NCI-H460 (cell line): Measurements from ENCODE around the gene RBBP8NL. TPM values are rescaled to one million over a fixed set of nuclear protein-coding genes. Genes with fewer than 3 reads are reported as not detected.
A peak's percentile ranks its signal among the peaks of the same experiment; 100 is the strongest.

ENCODE experiments used
- DNase-seq: peaks from one replicate; pipeline ENCODE4 v3.0.0-alpha.2; 2016; ENCODE audit warnings: low read depth; ENCODE audit errors: extremely low read depth
- total RNA-seq: library from RNA; depleted of rRNA; stranded (reverse); fragments of >200 nt; shearing (Covaris generic); gene quantifications from 2 replicates; pipeline ENCODE4 v1.2.3, GENCODE V29; 2014

The RBBP8NL gene
- total RNA-seq, 1 experiment from 2014 or later = not detected

DNA sequence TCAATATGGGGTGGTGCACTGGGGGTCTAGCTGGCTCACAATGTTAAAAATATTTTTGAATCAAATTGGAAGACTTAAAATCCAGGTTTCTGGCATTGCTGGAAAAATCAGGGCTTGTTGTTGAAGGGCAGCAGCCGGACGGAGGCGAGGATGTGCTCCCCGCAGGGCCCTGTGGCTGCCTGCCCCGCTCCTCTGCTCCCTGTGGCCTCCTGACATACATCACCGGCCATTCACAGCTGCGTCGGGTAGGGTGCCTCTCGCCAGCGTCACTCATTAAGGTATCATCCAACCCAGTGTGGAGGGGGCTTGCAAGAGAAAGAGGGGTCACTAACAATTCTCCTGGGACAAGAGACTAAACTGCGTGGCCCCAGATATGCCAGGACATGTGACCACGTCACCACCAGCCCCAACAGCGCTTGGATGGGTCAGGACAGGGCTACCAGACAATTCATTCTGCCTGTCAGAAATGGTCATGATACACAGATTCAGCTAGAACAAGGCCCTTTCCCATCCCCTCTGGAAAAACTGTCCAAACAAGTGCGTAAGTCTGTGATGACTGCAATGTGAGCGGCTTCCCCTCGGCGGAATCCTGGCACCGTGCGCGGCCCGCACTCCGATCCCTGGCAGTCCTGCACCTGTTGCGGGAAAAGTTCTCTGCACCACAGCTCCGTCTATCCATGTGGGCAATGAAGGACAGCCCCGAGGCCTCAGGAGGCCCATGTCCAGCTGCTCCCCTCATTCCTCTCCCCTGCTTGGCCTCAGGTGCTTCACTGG is 36.5 kb upstream of the RBBP8NL start:
- DNase-seq = no peak

DNA sequence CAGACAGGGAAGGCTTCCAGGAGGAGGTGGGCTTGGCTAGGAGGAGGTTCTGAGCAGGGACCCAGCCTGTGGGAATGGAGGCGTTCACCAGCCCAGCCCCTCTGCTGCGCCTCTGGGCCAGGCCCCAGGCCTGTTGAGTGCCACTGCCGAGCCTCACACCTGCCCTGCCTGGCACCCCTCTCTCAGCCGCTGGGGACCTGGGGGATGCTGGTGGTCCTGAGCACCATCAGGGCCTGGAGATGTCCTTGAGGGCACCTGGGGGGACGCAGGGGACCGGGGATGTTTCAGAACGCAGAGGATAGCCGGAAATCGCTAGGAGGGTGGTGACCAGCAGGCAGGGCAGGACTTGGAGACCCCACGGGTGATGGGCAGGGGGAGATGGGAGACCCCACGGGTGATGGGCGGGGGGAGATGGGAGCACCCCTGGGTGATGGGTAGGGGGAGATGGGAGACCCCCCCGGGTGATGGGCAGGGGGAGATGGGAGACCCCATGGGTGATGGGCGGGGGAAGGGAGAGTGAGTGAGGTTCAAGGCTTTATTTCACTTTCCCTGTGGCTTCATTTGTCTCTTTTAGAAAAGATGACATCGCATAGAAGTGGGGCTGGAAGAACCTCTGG is 35.7 kb upstream of the RBBP8NL start:
- no peak for DNase-seq

DNA sequence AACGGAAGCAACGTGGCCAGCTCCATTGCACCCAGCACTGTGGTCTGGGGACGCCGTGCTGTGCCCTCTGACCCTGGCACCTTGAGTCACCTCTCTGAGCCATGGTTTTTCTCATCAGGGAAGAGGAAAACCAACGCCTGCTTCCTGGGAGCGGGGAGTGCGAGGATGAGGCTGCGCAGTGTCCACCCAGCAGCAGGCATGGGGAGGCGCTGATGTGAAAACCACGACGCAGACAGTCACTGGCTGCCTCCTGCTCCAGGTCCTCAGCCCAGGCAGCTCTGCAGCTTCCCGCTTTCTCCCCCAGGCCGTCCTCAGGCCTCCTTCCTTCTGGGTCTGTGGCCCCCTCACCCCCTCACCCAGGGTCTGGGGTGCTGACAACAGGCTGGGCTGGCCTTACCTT is 34.5 kb upstream of the RBBP8NL start:
- DNase-seq = no peak

DNA sequence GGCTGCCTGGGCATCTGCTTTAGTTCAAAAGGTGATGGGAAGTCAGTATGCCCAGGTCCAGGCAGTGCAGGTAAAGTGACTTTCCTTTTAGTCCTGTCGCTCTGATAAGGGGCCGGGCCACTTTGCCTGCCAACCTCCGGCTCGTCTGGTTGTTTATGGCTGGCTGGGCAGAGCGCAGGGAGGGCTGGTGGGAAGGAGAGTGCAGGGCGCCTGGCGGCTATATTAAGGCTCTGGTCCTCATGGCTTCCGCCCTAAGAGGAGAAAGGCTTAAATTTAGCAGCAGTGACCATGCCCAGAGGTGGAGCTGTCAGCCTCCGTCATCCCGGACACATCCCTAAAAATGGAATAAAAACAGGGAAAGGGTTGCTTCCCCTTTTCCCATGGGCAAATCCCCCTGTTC is 33.8 kb upstream of the RBBP8NL start:
- no peak for DNase-seq

DNA sequence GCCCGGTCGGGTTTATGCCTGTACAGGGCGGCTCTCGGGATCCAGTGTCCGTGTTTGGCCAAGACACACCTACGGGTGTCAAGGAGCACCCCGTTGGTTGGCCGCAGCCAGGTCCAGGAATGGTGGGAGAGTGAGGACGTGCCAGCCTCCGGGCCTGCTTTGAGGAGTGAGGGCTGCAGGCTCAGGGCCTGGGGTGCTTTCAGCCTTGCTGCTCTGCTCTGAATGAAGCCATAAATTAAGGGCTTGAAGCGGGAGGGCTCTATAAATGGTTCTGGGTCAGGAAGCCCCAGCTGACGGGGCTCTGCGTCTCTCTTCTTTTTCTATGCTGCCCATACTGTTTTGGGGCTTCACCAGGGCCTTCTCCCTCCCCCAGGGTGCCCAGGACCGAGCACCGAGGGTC is 33.3 kb upstream of the RBBP8NL start:
- DNase-seq = no peak

DNA sequence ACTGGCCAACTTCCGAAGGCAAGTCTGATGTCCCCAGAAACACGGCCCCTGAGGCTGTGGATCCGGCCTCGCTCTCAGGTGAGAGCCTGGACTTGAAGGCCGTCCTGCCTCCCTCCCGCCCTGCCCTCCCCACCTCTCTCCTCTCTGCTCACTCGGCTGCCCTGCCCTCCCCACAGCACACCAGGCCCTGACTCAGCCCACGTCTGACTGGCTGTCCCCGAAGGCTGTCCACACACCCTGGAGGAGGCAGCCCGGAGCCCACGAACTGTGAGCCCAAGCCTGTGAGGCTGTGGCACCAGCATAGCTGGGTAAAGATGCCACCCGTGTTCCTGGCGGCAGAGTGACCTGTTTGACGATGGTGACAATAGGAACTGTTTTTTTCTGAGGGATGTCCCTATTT is 32.1 kb upstream of the RBBP8NL start:
- no peak for DNase-seq

DNA sequence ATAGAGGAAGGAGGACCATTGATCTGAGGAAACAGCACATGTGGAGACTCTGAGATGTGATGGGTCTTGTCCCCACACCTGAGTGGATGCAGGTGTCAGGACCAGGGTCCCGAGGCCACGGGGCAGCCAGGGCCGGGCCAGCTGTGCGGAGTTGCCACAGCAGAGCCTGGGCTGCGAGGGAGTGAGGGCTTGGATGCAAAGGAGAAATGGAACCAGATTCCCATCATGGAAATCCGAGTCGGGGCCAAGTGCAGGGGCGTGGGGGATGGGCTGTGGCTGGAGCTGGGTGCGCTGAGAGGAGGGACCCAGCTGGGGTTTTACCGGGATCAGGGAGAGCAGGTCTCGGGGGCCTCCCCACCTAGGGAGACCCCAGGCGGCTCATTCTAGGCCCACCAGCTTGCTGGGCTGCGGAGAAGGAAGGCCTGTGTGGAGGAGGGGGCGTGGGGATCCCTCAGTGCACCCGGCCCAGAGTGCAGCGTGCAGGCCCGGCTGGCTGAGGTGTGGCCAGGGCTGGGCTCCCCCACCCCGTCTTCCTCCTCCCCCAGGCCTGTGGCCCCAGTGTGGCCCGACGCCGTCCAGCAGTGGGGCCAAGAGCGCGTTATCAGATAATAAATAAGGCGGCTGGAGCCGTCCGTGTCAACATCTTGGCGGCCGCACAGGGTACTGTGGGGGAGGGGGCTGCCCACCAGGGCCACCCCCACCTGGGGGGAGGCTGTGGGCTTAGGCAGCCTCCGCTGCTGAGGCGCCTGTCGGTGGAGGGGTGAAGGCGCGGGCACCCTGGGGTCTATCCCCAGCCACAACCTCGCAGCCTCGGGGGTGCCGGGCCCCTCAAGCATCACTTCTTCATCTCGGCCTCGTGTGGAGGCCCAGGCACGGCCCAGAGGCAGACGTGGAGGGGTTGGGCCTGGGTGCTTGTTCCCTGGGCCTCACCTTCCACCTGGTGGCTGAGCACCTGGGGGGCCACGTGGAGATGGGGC is 31.2 kb upstream of the RBBP8NL start:
- DNase-seq = no peak

GRCh38 chr20:62457831-62458230 is 30.5 kb upstream of the RBBP8NL start:
- no peak for DNase-seq

- no peak for DNase-seq
These were observed 29.8 kb upstream of the RBBP8NL start for GRCh38 chr20:62457098-62457497.

DNA sequence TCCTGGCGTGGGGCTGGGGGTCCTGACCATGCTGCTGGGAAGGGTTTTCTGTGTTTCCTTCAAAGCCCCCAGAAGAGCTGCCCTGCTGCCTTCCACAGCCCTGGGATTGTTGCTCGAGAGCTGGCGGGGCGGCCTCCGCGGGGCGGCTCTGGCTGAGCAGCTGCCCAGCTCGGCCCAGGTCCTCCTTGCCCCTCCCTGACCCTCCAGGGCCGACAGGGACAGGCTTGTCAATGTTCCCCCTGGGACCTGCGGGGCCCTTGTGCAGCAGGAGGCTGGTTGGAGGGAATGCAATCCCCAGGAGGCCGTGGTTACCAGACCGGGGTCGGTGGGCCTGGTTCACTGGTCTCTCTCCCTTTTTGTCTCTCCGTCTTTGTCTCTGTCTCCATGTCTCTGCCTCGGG is 28.6 kb upstream of the RBBP8NL start:
- DNase-seq = no peak

- no peak for DNase-seq
These were observed 27.7 kb upstream of the RBBP8NL start for GRCh38 chr20:62454904-62455636.

GRCh38 chr20:62453186-62453808 is 26.0 kb upstream of the RBBP8NL start:
- no peak for DNase-seq

DNA sequence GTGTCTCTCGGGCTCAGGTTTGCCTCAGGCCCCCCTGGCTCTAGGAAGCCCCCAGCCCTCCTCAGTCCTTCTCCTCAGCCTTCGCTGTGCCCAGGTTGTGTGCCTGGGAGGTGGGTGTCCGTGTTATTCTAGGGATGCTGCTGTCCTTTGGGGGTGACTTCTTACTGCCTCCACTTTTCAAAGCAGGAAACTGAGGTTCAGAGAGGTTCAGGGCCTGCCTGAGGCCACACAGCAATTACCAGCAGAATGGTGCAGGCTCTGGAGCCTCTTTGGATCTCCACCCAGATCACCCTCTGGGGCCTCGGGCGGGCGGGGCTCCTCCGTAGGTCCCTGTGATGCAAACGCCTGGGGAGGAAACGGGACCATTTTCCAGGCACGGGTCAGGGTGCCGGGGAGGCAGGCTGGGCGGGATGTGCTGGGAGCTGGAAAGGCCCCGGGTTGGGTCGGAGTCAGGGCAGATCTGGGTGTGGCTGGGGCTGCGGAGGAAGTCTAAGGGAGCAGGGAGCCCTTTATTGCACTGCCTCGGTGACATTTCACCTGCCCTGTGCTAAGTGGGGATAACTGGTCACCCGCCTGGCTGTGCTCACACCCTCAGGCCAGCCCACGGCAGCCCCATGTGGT is 25.2 kb upstream of the RBBP8NL start:
- DNase-seq = no peak

- DNase-seq = no peak
These were observed 24.6 kb upstream of the RBBP8NL start for GRCh38 chr20:62451970-62452369.

GRCh38 chr20:62451156-62451767 is 23.9 kb upstream of the RBBP8NL start:
- no peak for DNase-seq

DNA sequence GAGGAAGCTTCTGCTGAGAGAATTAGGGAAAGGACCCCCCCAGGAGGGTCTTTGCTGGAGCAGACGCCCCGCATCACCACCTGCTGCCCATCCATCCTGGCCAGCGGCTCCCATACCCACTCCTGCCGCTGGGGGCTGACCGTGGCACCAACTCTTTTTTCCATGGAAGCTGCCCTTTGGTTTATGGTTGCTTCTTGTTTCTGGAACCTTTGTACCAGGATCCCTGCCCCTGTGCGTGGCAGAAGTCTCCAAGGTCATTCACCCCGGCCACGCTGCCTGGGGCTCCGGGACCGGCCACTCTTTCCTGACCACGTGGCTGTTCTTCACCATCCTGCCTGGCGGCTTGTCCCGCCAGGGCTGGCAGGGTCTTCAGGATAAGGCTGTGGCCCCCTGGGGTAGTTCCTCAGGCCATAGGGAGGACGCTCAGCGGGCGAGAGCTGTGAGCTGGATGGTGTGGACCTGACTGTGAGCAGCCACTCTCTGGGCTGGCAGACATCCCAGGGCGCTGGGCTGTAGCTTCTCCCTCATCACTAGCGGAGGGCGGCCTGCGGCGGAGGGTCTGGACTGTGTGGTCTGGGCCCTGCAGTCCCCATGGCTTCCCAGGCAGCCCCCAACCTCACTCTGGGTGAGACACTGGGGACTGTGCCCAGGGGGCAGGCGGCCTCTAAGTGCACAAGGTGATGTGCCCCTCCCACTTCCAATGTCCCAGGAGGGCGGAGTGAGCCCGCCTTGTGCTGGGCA is 22.8 kb upstream of the RBBP8NL start:
- DNase-seq = peak; percentile 15

GRCh38 chr20:62448788-62449187 is 21.4 kb upstream of the RBBP8NL start:
- DNase-seq = no peak

DNA sequence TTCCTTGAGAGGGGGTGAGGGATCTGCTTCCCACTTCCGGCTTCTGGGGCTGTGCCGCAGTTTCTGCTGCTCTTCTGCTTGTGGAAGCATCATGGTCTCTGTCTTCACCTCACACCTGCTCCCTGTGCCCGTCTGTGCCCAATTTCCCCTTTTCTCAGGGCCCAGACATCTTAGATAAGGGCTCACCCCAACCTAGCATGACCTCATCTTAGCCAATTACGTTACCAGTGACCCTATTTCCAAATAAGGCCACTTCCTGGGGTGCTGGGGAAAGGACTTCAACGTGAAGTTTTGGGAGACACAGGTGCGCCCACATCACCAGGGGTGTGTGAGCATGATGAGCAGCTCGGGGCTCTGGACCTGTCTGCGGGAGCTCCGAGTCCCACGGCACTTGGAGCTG is 20.7 kb upstream of the RBBP8NL start:
- DNase-seq = no peak
